H9 (cell line): ENCODE results near the gene HES1. TPM values are rescaled to one million over a fixed set of nuclear protein-coding genes. Genes with fewer than 3 reads are reported as not detected.

Source experiments
- DNase-seq: peaks from one replicate; pipeline ENCODE4 v3.0.0-alpha.2; 2017
- H2AFZ ChIP-seq: one replicate; pipeline ENCODE4 v1.6.1; 2013; ENCODE audit warnings: mild to moderate bottlenecking, low read length, control low read depth, moderate library complexity
- H2AK5ac ChIP-seq: 2 replicates; pipeline ENCODE4 v1.6.1; 2013; ENCODE audit warnings: low read length, control low read depth, mixed read lengths; ENCODE audit not compliant: insufficient read length
- H2BK120ac ChIP-seq: one replicate; pipeline ENCODE4 v1.6.1; 2013; ENCODE audit warnings: low read depth, mild to moderate bottlenecking, low read length, control low read depth, inconsistent platforms; ENCODE audit not compliant: poor library complexity, severe bottlenecking
- H2BK12ac ChIP-seq: 2 replicates; pipeline ENCODE4 v1.6.1; 2013; ENCODE audit warnings: low read length, control low read depth, mixed read lengths, low read depth; ENCODE audit not compliant: insufficient read length
- H2BK15ac ChIP-seq: 2 replicates; pipeline ENCODE4 v1.6.1; 2013; ENCODE audit warnings: low read depth, low read length, control low read depth
- H2BK20ac ChIP-seq: one replicate; pipeline ENCODE4 v1.6.1; 2013; ENCODE audit warnings: low read depth, mild to moderate bottlenecking, low read length, control low read depth, inconsistent platforms; ENCODE audit not compliant: poor library complexity, severe bottlenecking
- H2BK5ac ChIP-seq: 2 replicates; pipeline ENCODE4 v1.6.1; 2013; ENCODE audit warnings: low read length, control low read depth, mixed read lengths; ENCODE audit not compliant: insufficient read length
- H3K14ac ChIP-seq: 2 replicates; pipeline ENCODE4 v1.6.1; 2013; ENCODE audit warnings: low read length, control low read depth; ENCODE audit not compliant: insufficient read depth
- H3K18ac ChIP-seq: 2 replicates; pipeline ENCODE4 v1.6.1; 2013; ENCODE audit warnings: low read depth, mild to moderate bottlenecking, mixed read lengths, low read length, control low read depth; ENCODE audit not compliant: insufficient read length
- H3K23ac ChIP-seq: 2 replicates; pipeline ENCODE4 v1.6.1; 2013; ENCODE audit warnings: low read length, control low read depth, mixed read lengths, low read depth; ENCODE audit not compliant: insufficient read length
- H3K23me2 ChIP-seq: 2 replicates; pipeline ENCODE4 v1.6.1; 2013; ENCODE audit warnings: low read depth, mild to moderate bottlenecking, mixed read lengths, low read length, control low read depth; ENCODE audit not compliant: insufficient read length, poor library complexity, severe bottlenecking
- H3K27ac ChIP-seq: 2 replicates; pipeline ENCODE4 v1.5.1; 2013; ENCODE audit warnings: low read length, control low read depth, mixed read lengths, low read depth; ENCODE audit not compliant: insufficient read length
- H3K27me3 ChIP-seq: 2 replicates; pipeline ENCODE4 v1.6.1; 2013; ENCODE audit warnings: low read length, control low read depth, inconsistent platforms; ENCODE audit not compliant: insufficient read depth
- H3K4ac ChIP-seq: 2 replicates; pipeline ENCODE4 v1.6.1; 2013; ENCODE audit warnings: low read depth, mild to moderate bottlenecking, control low read depth, inconsistent platforms, low read length, moderate library complexity
- H3K4me1 ChIP-seq: 2 replicates; pipeline ENCODE4 v1.6.1; 2013; ENCODE audit warnings: low read length, control low read depth, inconsistent platforms; ENCODE audit not compliant: insufficient read depth
- H3K4me2 ChIP-seq: 2 replicates; pipeline ENCODE4 v1.6.1; 2013; ENCODE audit warnings: low read length, control low read depth, mixed read lengths; ENCODE audit not compliant: insufficient read length, insufficient read depth
- H3K56ac ChIP-seq: 2 replicates; pipeline ENCODE4 v1.6.1; 2013; ENCODE audit warnings: low read depth, mild to moderate bottlenecking, mixed read lengths, low read length, control low read depth; ENCODE audit not compliant: insufficient read length
- H3K79me1 ChIP-seq: 2 replicates; pipeline ENCODE4 v1.6.1; 2013; ENCODE audit warnings: low read depth, mild to moderate bottlenecking, moderate library complexity, low read length, control low read depth, inconsistent platforms; ENCODE audit not compliant: insufficient read depth, poor library complexity, severe bottlenecking
- H3K79me2 ChIP-seq: 2 replicates; pipeline ENCODE4 v1.6.1; 2013; ENCODE audit warnings: low read length, control low read depth, inconsistent platforms; ENCODE audit not compliant: insufficient read depth
- H3K9ac ChIP-seq: 2 replicates; pipeline ENCODE4 v1.6.1; 2013; ENCODE audit warnings: low read length, control low read depth, mixed read lengths; ENCODE audit not compliant: insufficient read length; ENCODE audit errors: extremely low read depth
- H3K9me3 ChIP-seq: one replicate; pipeline ENCODE4 v1.6.1; 2013; ENCODE audit warnings: low read depth, low read length, inconsistent platforms; ENCODE audit not compliant: control insufficient read depth
- H3T11ph ChIP-seq: one replicate; pipeline ENCODE4 v1.6.1; 2013; ENCODE audit warnings: mild to moderate bottlenecking, low read length, control low read depth, inconsistent platforms
- H4K20me1 ChIP-seq: one replicate; pipeline ENCODE4 v1.6.1; 2013; ENCODE audit not compliant: control insufficient read depth, insufficient read length, insufficient read depth
- H4K5ac ChIP-seq: 2 replicates; pipeline ENCODE4 v1.6.1; 2013; ENCODE audit warnings: low read depth, mild to moderate bottlenecking, mixed read lengths, low read length, control low read depth; ENCODE audit not compliant: insufficient read length
- H4K8ac ChIP-seq: replicated peaks from 2 replicates; pipeline ENCODE4 v1.6.1; 2013; ENCODE audit warnings: low read length, control low read depth, mixed read lengths, low read depth; ENCODE audit not compliant: insufficient read length
- H4K91ac ChIP-seq: 2 replicates; pipeline ENCODE4 v1.6.1; 2013; ENCODE audit warnings: low read depth, mild to moderate bottlenecking, moderate library complexity, mixed read lengths, low read length, control low read depth; ENCODE audit not compliant: insufficient read length
- H3K27ac Mint-ChIP-seq, 3 experiments: 2 replicates in 2 of 3; 3 replicates in 1 of 3; pipeline ENCODE4 v1.8.0; 2020 to 2021; ENCODE audit warnings: mixed read lengths in 3 of 3, mild to moderate bottlenecking in 1 of 3, moderate library complexity in 1 of 3
- H3K27me3 Mint-ChIP-seq: 2 replicates; pipeline ENCODE4 v1.8.0; 2021; ENCODE audit warnings: low read depth, mild to moderate bottlenecking, moderate library complexity, mixed read lengths
- H3K36me3 Mint-ChIP-seq, 3 experiments: 2 replicates in 2 of 3; 3 replicates in 1 of 3; pipeline ENCODE4 v1.8.0; 2020 to 2021; ENCODE audit warnings: low read depth in 3 of 3, mixed read lengths in 3 of 3; ENCODE audit not compliant: insufficient read depth in 1 of 3
- H3K4me1 Mint-ChIP-seq, 2 experiments: 2 replicates each; pipeline ENCODE4 v1.8.0; 2020; ENCODE audit warnings: mixed read lengths in 2 of 2
- H3K4me3 Mint-ChIP-seq, 2 experiments: 2 replicates in 1 of 2; 3 replicates in 1 of 2; pipeline ENCODE4 v1.8.0; 2020 to 2021; ENCODE audit warnings: mild to moderate bottlenecking in 2 of 2, mixed read lengths in 2 of 2, moderate library complexity in 1 of 2
- H3K9me3 Mint-ChIP-seq, 2 experiments: 2 replicates in 1 of 2; 3 replicates in 1 of 2; pipeline ENCODE4 v1.8.0; 2020; ENCODE audit warnings: mild to moderate bottlenecking in 2 of 2, mixed read lengths in 2 of 2, moderate library complexity in 1 of 2
- WGBS: extraction: QIAGEN DNeasy Blood & Tissue Kit; methylation state at CpG from one replicate; pipeline ENCODE4 v1.1.7; 2013; ENCODE audit warnings: missing lambda C conversion rate, low lambda C conversion rate, mixed read lengths; ENCODE audit not compliant: insufficient read length; ENCODE audit errors: extremely low coverage; 5-methylcytosine and 5-hydroxymethylcytosine counted together
- total RNA-seq: library from RNA; stranded (reverse); gene quantifications from 2 replicates; pipeline ENCODE4 v1.2.1, GENCODE V29; 2021
- TF ChIP-seq, protein P1 (sequence below): fragments of 200-600 bp; sonication (generic); conservative IDR thresholded peaks from 3 replicates; pipeline ENCODE4 v1.8.0; 2021; ENCODE audit warnings: antibody characterized with exemption, mild to moderate bottlenecking

HES1 gene
- total RNA-seq, 1 experiment from 2014 or later = 23.2 TPM

DNA sequence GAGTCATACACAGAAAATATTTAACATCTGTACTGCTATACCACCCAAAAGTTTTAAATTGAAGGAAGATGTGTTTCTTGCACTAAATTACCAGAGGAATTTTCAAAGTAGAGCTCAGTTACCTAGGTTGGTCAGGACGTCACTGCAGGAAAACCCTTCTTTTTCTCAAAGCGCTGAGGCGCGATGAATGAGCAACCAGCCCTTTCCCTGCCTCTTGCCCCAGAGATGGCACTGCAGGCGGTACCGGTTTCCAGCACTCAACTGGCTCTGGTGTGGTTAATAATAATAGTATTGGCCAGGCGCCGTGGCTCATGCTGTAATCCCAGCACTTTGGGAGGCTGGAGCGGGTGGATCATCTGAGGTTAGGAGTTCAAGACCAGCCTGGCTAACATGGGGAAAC is 49.3 kb downstream of the HES1 start:
- no CpG with 5 or more reads among the region's 9 CpGs for WGBS
- no peak overlapping the region for H2AK5ac ChIP-seq
- H3K23me2 ChIP-seq = no peaks in the 10 kb centered on the region
- no peak overlapping the region for H3K14ac ChIP-seq
- no peak overlapping the region for H3K27ac Mint-ChIP-seq
- DNase-seq = no peak
- no peak overlapping the region for H3K4me2 ChIP-seq
- H3K27me3 ChIP-seq = no peaks in the 10 kb centered on the region
- no peak overlapping the region for H4K5ac ChIP-seq
- H2BK120ac ChIP-seq = no peak overlapping the region
- H4K20me1 ChIP-seq = no peaks in the 10 kb centered on the region
- no peak overlapping the region for H4K8ac ChIP-seq
- no peaks in the 10 kb centered on the region for H3K36me3 Mint-ChIP-seq
- no peaks in the 10 kb centered on the region; the same call in 1 of the 2 replicates for H3K4me1 ChIP-seq
- H3K79me2 ChIP-seq = no peaks in the 10 kb centered on the region
- no peak overlapping the region for H3K4ac ChIP-seq
- TF ChIP-seq, protein P1, sequence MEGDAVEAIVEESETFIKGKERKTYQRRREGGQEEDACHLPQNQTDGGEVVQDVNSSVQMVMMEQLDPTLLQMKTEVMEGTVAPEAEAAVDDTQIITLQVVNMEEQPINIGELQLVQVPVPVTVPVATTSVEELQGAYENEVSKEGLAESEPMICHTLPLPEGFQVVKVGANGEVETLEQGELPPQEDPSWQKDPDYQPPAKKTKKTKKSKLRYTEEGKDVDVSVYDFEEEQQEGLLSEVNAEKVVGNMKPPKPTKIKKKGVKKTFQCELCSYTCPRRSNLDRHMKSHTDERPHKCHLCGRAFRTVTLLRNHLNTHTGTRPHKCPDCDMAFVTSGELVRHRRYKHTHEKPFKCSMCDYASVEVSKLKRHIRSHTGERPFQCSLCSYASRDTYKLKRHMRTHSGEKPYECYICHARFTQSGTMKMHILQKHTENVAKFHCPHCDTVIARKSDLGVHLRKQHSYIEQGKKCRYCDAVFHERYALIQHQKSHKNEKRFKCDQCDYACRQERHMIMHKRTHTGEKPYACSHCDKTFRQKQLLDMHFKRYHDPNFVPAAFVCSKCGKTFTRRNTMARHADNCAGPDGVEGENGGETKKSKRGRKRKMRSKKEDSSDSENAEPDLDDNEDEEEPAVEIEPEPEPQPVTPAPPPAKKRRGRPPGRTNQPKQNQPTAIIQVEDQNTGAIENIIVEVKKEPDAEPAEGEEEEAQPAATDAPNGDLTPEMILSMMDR = no peak
- H3K27ac ChIP-seq = no peak overlapping the region
- no peak overlapping the region for H3K9ac ChIP-seq
- H2BK15ac ChIP-seq = no peak overlapping the region
- H2BK5ac ChIP-seq = no peak overlapping the region
- no peak overlapping the region for H3K4me3 Mint-ChIP-seq
- H3K9me3 Mint-ChIP-seq = no peaks in the 10 kb centered on the region
- peaks cover 1% of the 10 kb centered on the region; the same call in 1 of the 2 replicates for H3K27me3 Mint-ChIP-seq
- no peaks in the 10 kb centered on the region for H3K79me1 ChIP-seq
- H3K18ac ChIP-seq = no peak overlapping the region
- H3K23ac ChIP-seq = no peak overlapping the region
- H2BK12ac ChIP-seq = no peak overlapping the region
- no peak overlapping the region for H4K91ac ChIP-seq
- H3T11ph ChIP-seq = no peak overlapping the region
- no peak overlapping the region for H2BK20ac ChIP-seq
- peaks cover 18 to 20% of the 10 kb centered on the region in 2 experiments for H3K4me1 Mint-ChIP-seq
- H2AFZ ChIP-seq = no peak overlapping the region
- H3K9me3 ChIP-seq = no peaks in the 10 kb centered on the region
- H3K56ac ChIP-seq = no peak overlapping the region
